ENCODE measurements around the gene DNAJC1. TPM values are rescaled to one million over a fixed set of nuclear protein-coding genes. Genes with fewer than 3 reads are reported as not detected.

The DNAJC1 gene
- total and polyA plus RNA-seq, 3 donors from 2014 or later = 16.7 to 59.6 (median 59.0) TPM

DNA sequence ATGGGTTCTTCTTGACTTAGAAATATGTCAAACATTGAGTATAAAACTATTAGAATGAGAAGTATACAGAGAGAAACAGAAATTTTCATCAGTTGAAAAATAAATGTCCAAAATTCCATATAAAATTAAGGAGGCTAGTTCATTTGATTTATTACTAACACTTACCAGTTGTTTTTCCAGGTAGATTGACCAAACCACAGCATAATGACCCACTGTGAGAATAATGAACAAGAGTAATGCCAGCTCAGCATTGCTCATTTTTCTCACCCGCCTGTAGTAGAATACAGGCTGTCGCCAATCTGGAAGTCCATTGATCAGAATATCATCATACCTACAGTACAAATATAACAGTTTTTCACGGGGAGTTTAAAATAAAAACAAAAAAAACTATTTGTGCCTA lies 82.9 kb downstream of the DNAJC1 start:
- H3K4me1 ChIP-seq = no peaks in the 10 kb centered on the region
- intact Hi-C loops (cut with DNase I; ENCODE audit: low total_unique reads) = no loop called here
- 92 to 96% methylated on average over 3 of the region's 3 CpGs for WGBS, 2 donors
- no peak overlapping the region for H3K4me3 ChIP-seq
- no peaks in the 10 kb centered on the region for H3K27me3 ChIP-seq
- no peak for DNase-seq
- no peaks in the 10 kb centered on the region for H3K9me3 ChIP-seq
- TF ChIP-seq, protein P1, sequence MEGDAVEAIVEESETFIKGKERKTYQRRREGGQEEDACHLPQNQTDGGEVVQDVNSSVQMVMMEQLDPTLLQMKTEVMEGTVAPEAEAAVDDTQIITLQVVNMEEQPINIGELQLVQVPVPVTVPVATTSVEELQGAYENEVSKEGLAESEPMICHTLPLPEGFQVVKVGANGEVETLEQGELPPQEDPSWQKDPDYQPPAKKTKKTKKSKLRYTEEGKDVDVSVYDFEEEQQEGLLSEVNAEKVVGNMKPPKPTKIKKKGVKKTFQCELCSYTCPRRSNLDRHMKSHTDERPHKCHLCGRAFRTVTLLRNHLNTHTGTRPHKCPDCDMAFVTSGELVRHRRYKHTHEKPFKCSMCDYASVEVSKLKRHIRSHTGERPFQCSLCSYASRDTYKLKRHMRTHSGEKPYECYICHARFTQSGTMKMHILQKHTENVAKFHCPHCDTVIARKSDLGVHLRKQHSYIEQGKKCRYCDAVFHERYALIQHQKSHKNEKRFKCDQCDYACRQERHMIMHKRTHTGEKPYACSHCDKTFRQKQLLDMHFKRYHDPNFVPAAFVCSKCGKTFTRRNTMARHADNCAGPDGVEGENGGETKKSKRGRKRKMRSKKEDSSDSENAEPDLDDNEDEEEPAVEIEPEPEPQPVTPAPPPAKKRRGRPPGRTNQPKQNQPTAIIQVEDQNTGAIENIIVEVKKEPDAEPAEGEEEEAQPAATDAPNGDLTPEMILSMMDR (IDR thresholded peaks at IDR 0.05) = no peak
- TF ChIP-seq POLR2A (IDR thresholded peaks at IDR 0.05) = no peak
- no peaks in the 10 kb centered on the region for H3K36me3 ChIP-seq (ENCODE audit: low read depth, missing control alignments)
- no peak overlapping the region for H3K27ac ChIP-seq

DNA sequence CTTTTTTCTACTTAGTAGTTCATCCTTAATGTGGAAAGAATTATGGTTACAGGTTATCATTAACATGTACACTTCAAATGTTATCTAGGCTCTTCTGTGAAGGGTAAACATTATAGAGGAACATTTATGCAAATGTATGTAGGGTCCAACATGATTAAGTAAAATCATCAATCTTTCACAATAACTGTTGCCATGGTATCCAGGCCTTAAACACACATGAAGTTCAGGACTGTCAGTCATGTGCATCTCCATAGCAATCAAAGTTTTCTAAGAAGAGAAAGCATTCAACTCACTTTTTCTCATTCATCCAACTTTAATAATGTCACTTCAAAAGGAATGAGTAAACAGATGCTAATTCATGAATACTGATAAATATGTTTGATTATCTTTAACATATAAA lies 83.6 kb downstream of the DNAJC1 start:
- Histone ChIP-seq H3K36me3 (ENCODE audit: low read depth, missing control alignments) (no peaks in the 10 kb centered on the region), H3K9me3 (no peaks in the 10 kb centered on the region), H3K4me3 (no peak overlapping the region), H3K27me3 (no peaks in the 10 kb centered on the region), H3K27ac (no peak overlapping the region), H3K4me1 (no peaks in the 10 kb centered on the region)
- intact Hi-C loops (cut with DNase I; ENCODE audit: low total_unique reads) = no loop called here
- DNase-seq = no peak
- TF ChIP-seq, protein P1 (IDR thresholded peaks at IDR 0.05) = no peak
- TF ChIP-seq POLR2A (IDR thresholded peaks at IDR 0.05) = no peak

DNA sequence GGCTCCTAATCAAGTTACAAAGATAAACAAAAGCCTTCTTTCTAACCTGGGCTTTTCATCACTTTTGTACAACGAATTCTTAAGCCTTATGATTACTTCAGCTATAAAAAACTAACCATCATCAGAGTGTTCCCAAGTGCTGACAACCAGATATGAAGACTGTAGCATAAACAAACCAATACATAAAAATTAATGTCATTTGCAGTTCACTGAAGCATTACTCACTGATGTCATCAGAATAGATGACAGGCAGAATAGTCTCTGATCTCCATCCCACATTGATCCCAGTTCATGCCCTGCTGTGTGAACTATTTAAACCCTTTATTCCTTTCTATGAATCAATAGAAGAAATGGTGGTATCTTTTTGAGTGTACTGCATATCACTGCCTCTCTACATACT lies 84.4 kb downstream of the DNAJC1 start:
- H3K4me3 ChIP-seq = no peak overlapping the region
- no peaks in the 10 kb centered on the region for H3K9me3 ChIP-seq
- no peak overlapping the region for H3K27ac ChIP-seq
- no peak for TF ChIP-seq POLR2A (IDR thresholded peaks at IDR 0.05)
- TF ChIP-seq, protein P1 (IDR thresholded peaks at IDR 0.05) = no peak
- WGBS, 2 donors = 66 to 78% methylated on average over 1 of the region's 1 CpG
- intact Hi-C loops (cut with DNase I; ENCODE audit: low total_unique reads) = no loop called here
- no peaks in the 10 kb centered on the region for H3K36me3 ChIP-seq (ENCODE audit: low read depth, missing control alignments)
- DNase-seq = no peak
- no peaks in the 10 kb centered on the region for H3K4me1 ChIP-seq
- H3K27me3 ChIP-seq = no peaks in the 10 kb centered on the region

DNA sequence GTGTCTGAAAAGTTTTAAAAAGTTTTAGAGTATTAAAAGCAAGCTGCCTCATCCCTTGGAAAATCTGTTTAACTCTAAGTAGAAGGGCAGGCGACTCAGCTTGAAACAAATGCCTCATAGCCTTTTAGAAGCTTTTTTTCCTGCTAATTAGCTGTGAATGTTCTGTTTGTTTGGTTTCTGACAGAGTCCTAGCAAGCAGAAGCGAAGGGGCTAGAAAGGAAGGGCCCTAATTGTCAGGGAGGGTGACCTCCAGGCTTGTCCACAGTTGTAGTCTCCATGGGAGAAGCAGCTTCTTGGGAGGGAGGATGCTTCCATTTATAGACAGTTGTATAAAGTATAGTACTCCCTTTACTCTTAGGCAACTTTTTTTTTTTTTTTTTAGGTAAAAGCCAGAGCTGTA lies 90.9 kb downstream of the DNAJC1 start:
- Histone ChIP-seq H3K27ac (no peak overlapping the region), H3K4me1 (no peaks in the 10 kb centered on the region), H3K27me3 (no peaks in the 10 kb centered on the region), H3K4me3 (no peak overlapping the region), H3K36me3 (ENCODE audit: low read depth, missing control alignments) (no peaks in the 10 kb centered on the region), H3K9me3 (no peaks in the 10 kb centered on the region)
- TF ChIP-seq POLR2A (IDR thresholded peaks at IDR 0.05) = no peak
- TF ChIP-seq, protein P1 (IDR thresholded peaks at IDR 0.05) = no peak
- intact Hi-C loops (cut with DNase I; ENCODE audit: low total_unique reads) = no loop called here
- WGBS, 2 donors = 78 to 87% methylated on average over 2 of the region's 2 CpGs
- no peak for DNase-seq

DNA sequence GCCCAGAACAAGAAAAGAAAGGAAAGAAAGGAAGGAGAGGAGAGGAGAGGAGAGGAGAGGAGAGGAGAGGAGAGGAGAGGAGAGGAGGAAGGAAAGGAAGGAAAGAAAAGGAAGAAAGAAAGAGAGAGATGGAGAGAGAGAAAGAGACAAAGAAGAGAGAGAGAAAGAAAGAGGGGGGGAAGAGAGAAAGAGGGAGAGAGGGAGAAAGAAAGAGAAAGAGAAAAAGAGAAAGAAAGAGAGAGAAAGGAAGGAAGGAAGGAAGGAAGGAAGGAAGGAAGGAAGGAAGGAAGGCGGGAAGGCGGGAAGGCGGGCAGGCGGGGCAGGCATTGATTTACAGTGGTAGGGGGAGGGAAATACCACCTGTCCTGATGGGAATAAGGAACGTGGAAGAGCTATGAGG lies 92.7 kb downstream of the DNAJC1 start:
- DNase-seq = no peak
- no peaks in the 10 kb centered on the region for H3K27me3 ChIP-seq
- 88 to 92% methylated on average over 5 of the region's 5 CpGs for WGBS, 2 donors
- no peak overlapping the region for H3K4me3 ChIP-seq
- H3K27ac ChIP-seq = no peak overlapping the region
- intact Hi-C loops (cut with DNase I; ENCODE audit: low total_unique reads) = no loop called here
- TF ChIP-seq, protein P1 (IDR thresholded peaks at IDR 0.05) = no peak
- no peak for TF ChIP-seq POLR2A (IDR thresholded peaks at IDR 0.05)
- H3K36me3 ChIP-seq (ENCODE audit: low read depth, missing control alignments) = no peaks in the 10 kb centered on the region
- H3K9me3 ChIP-seq = no peaks in the 10 kb centered on the region
- no peaks in the 10 kb centered on the region for H3K4me1 ChIP-seq
